ENCODE measurements around the gene OR10R2.
"Not testable (repeated sequence)": the region's sequence is repeated elsewhere in the genome, so short reads cannot be mapped to it uniquely, and the experiment has no call there.

Gene OR10R2

GRCh38 chr1:158471920-158472319 is at the start of gene OR10R2:
Gene OR10R2, plus strand, starts transcription at chr1:158472220. Its CDS starts 106 bp downstream, at chr1:158472326.
- DNase-seq (ENCODE audit: low read depth): no peak

GRCh38 chr1:158425027-158425426 is 47.0 kb upstream of the OR10R2 start:
- DNase-seq (ENCODE audit: low read depth): no peak

GRCh38 chr1:158426137-158426536 is 45.9 kb upstream of the OR10R2 start, which contains the start of gene OR10K2:
Gene OR10K2, minus strand, starts transcription at chr1:158426237. Its CDS starts 5,371 bp downstream, at chr1:158420866.
- no peak for DNase-seq (ENCODE audit: low read depth)

- not testable (repeated sequence) for DNase-seq (ENCODE audit: low read depth)
Measured at GRCh38 chr1:158430163-158430562, 41.9 kb upstream of the OR10R2 start.

- DNase-seq (ENCODE audit: low read depth): no peak
Measured at GRCh38 chr1:158434741-158435140, 37.3 kb upstream of the OR10R2 start.

GRCh38 chr1:158445376-158445775 is 26.6 kb upstream of the OR10R2 start:
- DNase-seq (ENCODE audit: low read depth): no peak

- no peak for DNase-seq (ENCODE audit: low read depth)
Measured at GRCh38 chr1:158454537-158454936, 17.5 kb upstream of the OR10R2 start.

GRCh38 chr1:158457246-158457645 is 14.8 kb upstream of the OR10R2 start:
- no peak for DNase-seq (ENCODE audit: low read depth)

- DNase-seq (ENCODE audit: low read depth): no peak
Measured at GRCh38 chr1:158458263-158458662, 13.8 kb upstream of the OR10R2 start.

- no peak for DNase-seq (ENCODE audit: low read depth)
Measured at GRCh38 chr1:158461534-158461933, 10.5 kb upstream of the OR10R2 start, which contains the start of gene OR10K1. Gene OR10K1, plus strand, starts transcription at chr1:158461834. Its CDS starts 3,728 bp downstream, at chr1:158465562.

- DNase-seq (ENCODE audit: low read depth): no peak
Measured at GRCh38 chr1:158485455-158485854, 13.4 kb downstream of the OR10R2 start.

GRCh38 chr1:158491316-158491715 is 19.3 kb downstream of the OR10R2 start:
- DNase-seq (ENCODE audit: low read depth): no peak

GRCh38 chr1:158493054-158493453 is 21.0 kb downstream of the OR10R2 start:
- no peak for DNase-seq (ENCODE audit: low read depth)

- no peak for DNase-seq (ENCODE audit: low read depth)
Measured at GRCh38 chr1:158494796-158495195, 22.8 kb downstream of the OR10R2 start.

GRCh38 chr1:158496374-158496773 is 24.4 kb downstream of the OR10R2 start:
- no peak for DNase-seq (ENCODE audit: low read depth)

- DNase-seq (ENCODE audit: low read depth): no peak
Measured at GRCh38 chr1:158506369-158506987, 34.5 kb downstream of the OR10R2 start.

GRCh38 chr1:158507511-158507910 is 35.5 kb downstream of the OR10R2 start:
- no peak for DNase-seq (ENCODE audit: low read depth)

GRCh38 chr1:158509471-158510156 is 37.6 kb downstream of the OR10R2 start:
- DNase-seq (ENCODE audit: low read depth): no peak

- DNase-seq (ENCODE audit: low read depth): no peak
Measured at GRCh38 chr1:158516966-158517365, 44.9 kb downstream of the OR10R2 start.

- DNase-seq (ENCODE audit: low read depth): no peak
Measured at GRCh38 chr1:158520021-158520420, 48.0 kb downstream of the OR10R2 start.

- DNase-seq (ENCODE audit: low read depth): no peak
Measured at GRCh38 chr1:158520955-158521665, 49.1 kb downstream of the OR10R2 start.

- DNase-seq (ENCODE audit: low read depth): no peak
Measured at GRCh38 chr1:158521666-158522058, 49.6 kb downstream of the OR10R2 start.
